T-cell (primary cell): ENCODE data around the gene COX6B2. TPM values are rescaled to one million over a fixed set of nuclear protein-coding genes. Genes with fewer than 3 reads are reported as not detected.
"Not testable (repeated sequence)": the region's sequence is repeated elsewhere in the genome, so short reads cannot be mapped to it uniquely, and the experiment has no call there.

Experiments used
- ATAC-seq, 4 experiments: fragments of 200-7000 bp in 3 of 4; fragments of 150-1000 bp in 1 of 4; cut with Tn5 transposase; replicated peaks in 1 of 4; 1 replicate in 3 of 4; 2 replicates in 1 of 4; pipeline ENCODE4 v1.10.0; 2021; ENCODE audit warnings: moderate library complexity in 3 of 4, mild to moderate bottlenecking in 2 of 4, moderate number of reproducible peaks in 1 of 4
- CTCF ChIA-PET, 2 donors: fragments of 300-600 bp; sonication (Branson Sonifier 250); formaldehyde crosslinking; loops; one replicate each; lab custom pipeline; 2022; ENCODE audit warnings: antibody characterized with exemption in 2 of 2; lab: Charles Lee
- POLR2A ChIA-PET, 2 donors: fragments of 300-600 bp; sonication (Branson Sonifier 250); formaldehyde crosslinking; loops; one replicate each; lab custom pipeline; 2022; ENCODE audit warnings: antibody characterized with exemption in 2 of 2; lab: Charles Lee
- DNase-seq, 35 experiments: peaks; one replicate each; pipeline versions ENCODE4 v3.0.0 to v3.0.0-alpha.2; 2013 to 2023
- H3K27ac ChIP-seq: one replicate; pipeline ENCODE4 v1.5.1; 2013; ENCODE audit warnings: low read length
- H3K27me3 ChIP-seq, 2 experiments: replicated peaks in 1 of 2; 1 replicate in 1 of 2; 2 replicates in 1 of 2; pipeline versions ENCODE4 v1.6.1 to v1.7.0; 2013; ENCODE audit warnings: low read length in 1 of 2, mixed read lengths in 1 of 2; ENCODE audit not compliant: control insufficient read depth in 2 of 2, insufficient read depth in 2 of 2; ENCODE audit errors: extremely low read depth in 1 of 2
- H3K36me3 ChIP-seq, 2 donors: 1 replicate in 1 of 2; 2 replicates in 1 of 2; pipeline versions ENCODE4 v1.6.1 to v1.7.0; 2013; ENCODE audit warnings: low read length in 1 of 2; ENCODE audit not compliant: control insufficient read depth in 2 of 2, insufficient read depth in 1 of 2; ENCODE audit errors: extremely low read depth in 1 of 2
- H3K4me1 ChIP-seq, 2 experiments: 1 replicate in 1 of 2; 2 replicates in 1 of 2; pipeline versions ENCODE4 v1.6.1 to v1.7.0; 2013; ENCODE audit warnings: low read length in 2 of 2, mixed read lengths in 1 of 2; ENCODE audit not compliant: insufficient read depth in 2 of 2, control insufficient read depth in 1 of 2; ENCODE audit errors: extremely low read depth in 1 of 2
- H3K4me3 ChIP-seq, 2 donors: 1 replicate in 1 of 2; 2 replicates in 1 of 2; pipeline versions ENCODE4 v1.5.1 to v1.7.0; 2013; ENCODE audit warnings: mild to moderate bottlenecking in 2 of 2, low read length in 1 of 2, moderate library complexity in 1 of 2; ENCODE audit not compliant: control insufficient read depth in 1 of 2; ENCODE audit errors: extremely low read depth in 1 of 2
- H3K9me3 ChIP-seq: 2 replicates; pipeline ENCODE4 v1.7.0; 2013
- H3K27ac Mint-ChIP-seq, 2 donors: one replicate each; pipeline ENCODE4 v1.8.0; 2020 to 2021; ENCODE audit warnings: mild to moderate bottlenecking in 2 of 2, mixed read lengths in 2 of 2
- H3K27me3 Mint-ChIP-seq, 2 donors: one replicate each; pipeline ENCODE4 v1.8.0; 2021 to 2022; ENCODE audit warnings: mixed read lengths in 2 of 2
- H3K36me3 Mint-ChIP-seq: one replicate; pipeline ENCODE4 v1.8.0; 2021; ENCODE audit warnings: mixed read lengths
- H3K4me1 Mint-ChIP-seq, 3 donors: one replicate each; pipeline ENCODE4 v1.8.0; 2020 to 2022; ENCODE audit warnings: mixed read lengths in 3 of 3, mild to moderate bottlenecking in 1 of 3
- H3K4me3 Mint-ChIP-seq, 3 donors: one replicate each; pipeline ENCODE4 v1.8.0; 2020 to 2022; ENCODE audit warnings: mild to moderate bottlenecking in 3 of 3, mixed read lengths in 3 of 3, moderate library complexity in 3 of 3
- H3K9me3 Mint-ChIP-seq, 3 donors: one replicate each; pipeline ENCODE4 v1.8.0; 2020 to 2022; ENCODE audit warnings: mixed read lengths in 3 of 3
- WGBS: methylation state at CpG from one replicate; pipeline ENCODE4 v1.1.5; 2013; ENCODE audit warnings: missing lambda C conversion rate; ENCODE audit not compliant: insufficient coverage; 5-methylcytosine and 5-hydroxymethylcytosine counted together
- total RNA-seq, 35 experiments: library from RNA in 6 of 35; stranded (reverse) in 6 of 35; fragments of 120-200 nt in 1 of 35; gene quantifications; one replicate each; pipeline versions ENCODE4 v1.2.1 to v1.2.4 and lab custom pipeline; 2013 to 2026

COX6B2 gene
- total RNA-seq, 5 donors from 2014 or later (not counting 1 experiment from before 2014, with no cell fraction given) = 0.12 to 0.51 TPM; not detected in 3

GRCh38 chr19:55328774-55329318 is 25.7 kb downstream of the COX6B2 start:
- H3K36me3 Mint-ChIP-seq, CTCF ChIA-PET, H3K4me1 ChIP-seq, H3K4me3 Mint-ChIP-seq, H3K27ac ChIP-seq, H3K9me3 Mint-ChIP-seq, ATAC-seq, H3K4me3 ChIP-seq, H3K4me1 Mint-ChIP-seq, H3K9me3 ChIP-seq, H3K27ac Mint-ChIP-seq, H3K36me3 ChIP-seq, POLR2A ChIA-PET: not testable (repeated sequence)
- H3K27me3 ChIP-seq = peaks cover 0 to 31% of the 10 kb centered on the region in 2 experiments
- peaks cover 0 to 18% of the 10 kb centered on the region in 2 donors for H3K27me3 Mint-ChIP-seq
- DNase-seq = peak in 1 of 35 experiments; percentile 29
- WGBS = no CpG with 5 or more reads among the region's 4 CpGs

- Mint-ChIP-seq H3K4me3 (no peak within 1 kb of the TSS), H3K27ac (no peak within 1 kb of the TSS), H3K27me3 (peaks cover 5 to 23% of the 10 kb centered on the region in 2 donors), H3K36me3 (no peaks in the 10 kb centered on the region), H3K9me3 (no peaks in the 10 kb centered on the region), H3K4me1 (no peaks in the 10 kb centered on the region)
- Histone ChIP-seq H3K4me1 (no peaks in the 10 kb centered on the region), H3K9me3 (no peaks in the 10 kb centered on the region), H3K27me3 (peaks cover 0 to 33% of the 10 kb centered on the region in 2 experiments), H3K36me3 (no peaks in the 10 kb centered on the region), H3K27ac (no peak within 1 kb of the TSS), H3K4me3 (no peak within 1 kb of the TSS)
- POLR2A ChIA-PET = interaction anchor here in 1 of 2 donors (0.7 kb wide), 1 partner anchor 48 kb away, joined by 4 read pairs; no protein-coding TSS in a partner anchor
- WGBS = 18% methylated on average over 4 of the region's 14 CpGs
- DNase-seq (no peak), ATAC-seq (no peak)
- CTCF ChIA-PET = no interaction called here
Observed at GRCh38 chr19:55325172-55325571, 29.3 kb downstream of the COX6B2 start, which contains the start of gene TMEM150B. Gene TMEM150B (minus strand): TSS chr19:55325341. CDS start chr19:55321036, 4,305 bp downstream.

GRCh38 chr19:55324662-55325061 is 29.9 kb downstream of the COX6B2 start:
- H3K9me3 ChIP-seq = no peaks in the 10 kb centered on the region
- POLR2A ChIA-PET = no interaction called here
- no peaks in the 10 kb centered on the region for H3K4me1 Mint-ChIP-seq
- CTCF ChIA-PET = no interaction called here
- no peaks in the 10 kb centered on the region for H3K9me3 Mint-ChIP-seq
- peaks cover 5 to 23% of the 10 kb centered on the region in 2 donors for H3K27me3 Mint-ChIP-seq
- 86% methylated on average over 2 of the region's 6 CpGs for WGBS
- no peak overlapping the region for H3K27ac ChIP-seq
- peaks cover 0 to 36% of the 10 kb centered on the region in 2 experiments for H3K27me3 ChIP-seq
- H3K36me3 Mint-ChIP-seq = no peaks in the 10 kb centered on the region
- ATAC-seq (no peak), DNase-seq (no peak)
- no peaks in the 10 kb centered on the region for H3K4me1 ChIP-seq
- H3K36me3 ChIP-seq = no peaks in the 10 kb centered on the region
- no peak overlapping the region for H3K4me3 ChIP-seq
- H3K4me3 Mint-ChIP-seq = no peak overlapping the region
- H3K27ac Mint-ChIP-seq = no peak overlapping the region

GRCh38 chr19:55322204-55322885 is 32.2 kb downstream of the COX6B2 start:
- DNase-seq (no peak), ATAC-seq (no peak)
- POLR2A ChIA-PET = no interaction called here
- Mint-ChIP-seq H3K27me3 (peaks cover 5 to 19% of the 10 kb centered on the region in 2 donors), H3K36me3 (no peaks in the 10 kb centered on the region), H3K4me3 (no peak overlapping the region), H3K9me3 (no peaks in the 10 kb centered on the region), H3K27ac (no peak overlapping the region), H3K4me1 (no peaks in the 10 kb centered on the region)
- WGBS = 65% methylated on average over 10 of the region's 12 CpGs
- H3K4me1 ChIP-seq = no peaks in the 10 kb centered on the region
- no peaks in the 10 kb centered on the region for H3K36me3 ChIP-seq
- H3K27me3 ChIP-seq = peaks cover 0 to 33% of the 10 kb centered on the region in 2 experiments
- H3K27ac ChIP-seq = no peak overlapping the region
- CTCF ChIA-PET = no interaction called here
- H3K4me3 ChIP-seq = no peak overlapping the region
- H3K9me3 ChIP-seq = no peaks in the 10 kb centered on the region

- Histone ChIP-seq H3K36me3 (no peaks in the 10 kb centered on the region), H3K27me3 (peaks cover 0 to 33% of the 10 kb centered on the region in 2 experiments), H3K4me1 (no peaks in the 10 kb centered on the region), H3K4me3 (no peak overlapping the region), H3K27ac (no peak overlapping the region), H3K9me3 (no peaks in the 10 kb centered on the region)
- Mint-ChIP-seq H3K27me3 (peaks cover 5 to 19% of the 10 kb centered on the region in 2 donors), H3K9me3 (no peaks in the 10 kb centered on the region), H3K4me3 (no peak overlapping the region), H3K36me3 (no peaks in the 10 kb centered on the region), H3K4me1 (no peaks in the 10 kb centered on the region), H3K27ac (no peak overlapping the region)
- WGBS = 21% methylated on average over 2 of the region's 9 CpGs
- ChIA-PET CTCF (interaction anchor here in 1 of 2 donors (0.5 kb wide), 1 partner anchor 16 kb away, joined by 3 read pairs; no protein-coding TSS in a partner anchor), POLR2A (no interaction called here)
- no peak for ATAC-seq
- no peak for DNase-seq
Observed at GRCh38 chr19:55321466-55322137, 32.9 kb downstream of the COX6B2 start.

- 85% methylated on average over 8 of the region's 8 CpGs for WGBS
- peaks cover 5 to 16% of the 10 kb centered on the region in 2 donors for H3K27me3 Mint-ChIP-seq
- POLR2A ChIA-PET = no interaction called here
- H3K27ac Mint-ChIP-seq = no peak overlapping the region
- no peak overlapping the region for H3K27ac ChIP-seq
- no peak for DNase-seq
- H3K36me3 ChIP-seq = no peaks in the 10 kb centered on the region
- CTCF ChIA-PET = interaction anchor here in 1 of 2 donors (0.5 kb wide), 1 partner anchor 17 kb away, joined by 3 read pairs; no protein-coding TSS in a partner anchor
- ATAC-seq = no peak
- H3K9me3 Mint-ChIP-seq = no peaks in the 10 kb centered on the region
- no peaks in the 10 kb centered on the region for H3K4me1 Mint-ChIP-seq
- H3K4me3 ChIP-seq = no peak overlapping the region
- H3K27me3 ChIP-seq = peaks cover 0 to 33% of the 10 kb centered on the region in 2 experiments
- no peaks in the 10 kb centered on the region for H3K36me3 Mint-ChIP-seq
- no peaks in the 10 kb centered on the region for H3K4me1 ChIP-seq
- no peak overlapping the region for H3K4me3 Mint-ChIP-seq
- no peaks in the 10 kb centered on the region for H3K9me3 ChIP-seq
Observed at GRCh38 chr19:55320844-55321419, 33.6 kb downstream of the COX6B2 start.
